HG03354 (cell line): ENCODE measurements around the gene DOCK10.

ENCODE experiments used
- ATAC-seq: cut with Tn5 transposase; IDR thresholded peaks from one replicate; pipeline ENCODE4 v1.9.1; 2021; ENCODE audit warnings: mild to moderate bottlenecking; ENCODE audit not compliant: unreplicated experiment, poor library complexity, severe bottlenecking

Gene DOCK10

GRCh38 chr2:224893848-224894247 lies 148.4 kb downstream of the DOCK10 start:
- ATAC-seq: peak; percentile 14

GRCh38 chr2:224892574-224893204 lies 149.6 kb downstream of the DOCK10 start:
- ATAC-seq: no peak

GRCh38 chr2:224890372-224890771 lies 151.9 kb downstream of the DOCK10 start:
- ATAC-seq: no peak

GRCh38 chr2:224887141-224887540 lies 155.1 kb downstream of the DOCK10 start:
- ATAC-seq: no peak

GRCh38 chr2:224885836-224886547 lies 156.3 kb downstream of the DOCK10 start:
- peak; percentile 70 for ATAC-seq

GRCh38 chr2:224885291-224885690 lies 157.0 kb downstream of the DOCK10 start:
- ATAC-seq: no peak

GRCh38 chr2:224884188-224884587 lies 158.1 kb downstream of the DOCK10 start:
- ATAC-seq: no peak

- ATAC-seq: no peak
These were observed 158.6 kb downstream of the DOCK10 start for GRCh38 chr2:224883700-224884099.

- no peak for ATAC-seq
These were observed 159.1 kb downstream of the DOCK10 start for GRCh38 chr2:224883172-224883516.

GRCh38 chr2:224882291-224883171 lies 159.7 kb downstream of the DOCK10 start:
- peak; percentile 70 for ATAC-seq

GRCh38 chr2:224881846-224882245 lies 160.4 kb downstream of the DOCK10 start:
- no peak for ATAC-seq

GRCh38 chr2:224876522-224876921 lies 165.7 kb downstream of the DOCK10 start:
- ATAC-seq: no peak

GRCh38 chr2:224875841-224876240 lies 166.4 kb downstream of the DOCK10 start:
- peak; percentile 67 for ATAC-seq

GRCh38 chr2:224875153-224875552 lies 167.1 kb downstream of the DOCK10 start:
- ATAC-seq: no peak

- no peak for ATAC-seq
These were observed 170.5 kb downstream of the DOCK10 start for GRCh38 chr2:224871813-224872212.

- ATAC-seq: no peak
These were observed 171.9 kb downstream of the DOCK10 start for GRCh38 chr2:224870341-224870740.

GRCh38 chr2:224869601-224870233 lies 172.6 kb downstream of the DOCK10 start:
- no peak for ATAC-seq

GRCh38 chr2:224865016-224865415 lies 177.3 kb downstream of the DOCK10 start:
- ATAC-seq: no peak

GRCh38 chr2:224861266-224861665 lies 181.0 kb downstream of the DOCK10 start:
- no peak for ATAC-seq

- ATAC-seq: no peak
These were observed 181.5 kb downstream of the DOCK10 start for GRCh38 chr2:224860786-224861185.
